Right forelimb (tissue), 1 donor: ENCODE results near the gene HPCAL1.

Source experiments
- DNase-seq: peaks from one replicate; pipeline ENCODE4 v3.0.0-alpha.2; 2018

The HPCAL1 gene

DNA sequence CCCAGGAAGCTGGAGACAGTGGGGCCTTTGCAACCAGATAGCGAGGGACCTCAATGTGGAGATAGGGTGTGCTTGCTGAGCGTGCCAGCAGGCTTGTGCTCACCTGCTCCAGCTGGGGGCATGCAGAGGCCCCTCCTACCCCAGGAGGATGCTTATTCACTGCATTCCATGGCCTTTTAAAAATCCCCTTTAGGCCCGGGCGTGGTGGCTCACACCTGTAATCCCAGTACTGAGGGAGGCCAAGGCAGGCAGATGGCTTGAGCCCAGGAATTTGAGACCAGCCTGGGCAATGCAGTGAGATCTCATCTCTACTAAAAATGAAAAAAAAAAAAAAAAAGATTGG lies 90.9 kb downstream of the HPCAL1 start:
- DNase-seq: no peak

DNA sequence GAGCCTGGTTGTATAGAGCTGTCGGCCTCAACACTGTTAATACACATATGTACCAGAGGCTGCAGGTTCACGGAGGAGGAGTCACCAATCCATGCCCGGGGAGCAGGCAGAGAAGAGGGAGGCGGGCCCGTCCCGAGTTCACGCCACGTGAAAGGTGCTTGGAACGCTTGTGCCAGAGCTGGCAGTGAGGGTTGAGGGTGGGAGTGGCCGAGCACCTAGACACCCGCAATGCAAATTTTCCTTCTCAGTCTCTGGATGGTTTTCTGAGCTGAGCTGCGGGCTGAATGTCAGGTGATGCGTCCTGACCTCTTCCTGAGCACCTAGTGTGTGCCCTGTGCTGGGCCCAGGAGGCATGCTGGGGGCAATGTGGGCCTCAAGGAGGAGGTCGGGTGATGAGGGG lies 93.2 kb downstream of the HPCAL1 start:
- DNase-seq: no peak

DNA sequence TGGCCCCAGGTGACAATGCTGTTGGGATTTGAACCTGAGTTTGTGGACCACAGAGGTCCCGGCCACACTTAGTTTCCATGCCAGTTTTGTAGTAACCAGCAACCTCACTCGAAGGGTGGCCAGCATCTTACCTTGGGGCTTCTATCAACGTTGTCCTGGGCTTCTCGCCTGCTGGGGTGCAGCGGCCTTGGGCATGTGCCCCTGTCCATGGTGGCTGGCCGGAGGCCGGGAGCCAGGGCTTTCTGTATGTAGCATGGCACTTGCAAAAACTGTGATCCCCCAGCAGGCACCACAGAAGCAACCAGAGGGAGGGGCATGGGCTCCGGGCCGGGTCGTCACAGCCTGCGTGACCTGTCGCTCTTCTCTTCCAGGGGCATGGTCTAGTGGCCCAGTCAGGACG lies 93.8 kb downstream of the HPCAL1 start:
- no peak for DNase-seq

DNA sequence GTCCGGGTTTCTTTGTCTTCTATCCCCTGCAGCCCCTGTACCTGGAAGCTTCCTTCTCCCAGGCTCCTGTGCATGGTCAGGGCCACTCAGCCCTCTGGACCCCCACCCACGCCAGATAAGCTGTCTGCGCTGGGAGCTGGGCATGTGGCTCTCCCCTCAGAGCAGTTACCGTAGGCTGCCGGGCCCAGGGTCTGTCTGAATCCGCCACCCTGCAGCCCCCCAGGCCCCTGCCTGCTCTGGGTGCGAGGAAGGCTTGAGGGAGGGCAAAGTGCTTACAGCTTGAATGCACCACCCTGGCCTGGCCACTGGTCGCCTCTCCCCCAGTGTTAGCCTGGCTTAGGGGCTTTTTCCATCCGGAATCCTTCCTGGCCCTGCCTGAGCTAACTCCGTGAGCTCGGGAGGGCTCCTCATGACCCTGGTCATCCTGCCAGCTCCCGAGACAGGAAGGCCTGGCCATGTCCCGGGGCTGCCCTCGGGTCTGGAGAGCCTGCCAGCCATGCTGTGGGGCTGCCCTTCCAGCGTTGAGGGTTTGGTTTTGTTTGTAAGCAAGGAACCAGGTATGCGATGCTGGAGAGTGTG lies 94.7 kb downstream of the HPCAL1 start:
- no peak for DNase-seq

DNA sequence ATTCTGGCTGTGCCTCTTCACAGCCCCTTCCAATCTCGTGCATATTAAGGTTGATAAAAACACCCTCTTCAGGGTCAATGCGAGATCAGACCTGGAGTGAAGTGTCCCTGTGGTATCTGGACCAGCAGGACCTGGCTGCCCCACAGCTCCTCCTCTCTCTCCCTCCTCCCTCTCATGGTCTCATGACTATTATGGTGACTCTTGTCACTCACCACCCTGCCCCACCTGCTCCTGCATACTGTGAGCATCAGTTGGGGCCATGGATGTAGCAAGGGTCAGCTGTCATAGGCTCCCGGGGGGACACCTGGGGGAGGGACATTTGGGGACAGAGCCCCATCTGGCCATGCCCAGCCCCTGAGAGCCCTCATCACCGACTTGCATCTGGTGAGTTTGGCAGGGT lies 95.2 kb downstream of the HPCAL1 start:
- DNase-seq: no peak

DNA sequence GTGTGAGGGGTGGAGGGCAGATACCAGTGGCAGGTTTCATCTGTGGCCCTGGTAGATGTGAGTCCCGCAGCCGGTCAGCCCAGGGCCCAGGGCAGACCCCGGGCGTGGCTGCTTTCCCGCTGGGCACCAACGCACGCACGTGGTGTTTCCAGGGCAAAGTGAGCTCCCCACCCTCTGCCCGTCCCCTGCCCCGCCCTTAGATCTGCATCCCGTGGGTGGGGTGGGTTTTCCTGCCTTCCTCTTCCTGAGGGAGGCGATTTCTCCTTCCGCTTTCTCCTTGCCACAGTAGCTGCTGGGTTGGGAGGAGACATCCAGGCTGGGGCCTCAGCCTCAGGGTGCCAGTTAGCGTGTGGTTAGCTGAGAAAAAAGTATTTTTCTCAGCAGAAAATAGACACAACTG lies 95.8 kb downstream of the HPCAL1 start:
- no peak for DNase-seq

DNA sequence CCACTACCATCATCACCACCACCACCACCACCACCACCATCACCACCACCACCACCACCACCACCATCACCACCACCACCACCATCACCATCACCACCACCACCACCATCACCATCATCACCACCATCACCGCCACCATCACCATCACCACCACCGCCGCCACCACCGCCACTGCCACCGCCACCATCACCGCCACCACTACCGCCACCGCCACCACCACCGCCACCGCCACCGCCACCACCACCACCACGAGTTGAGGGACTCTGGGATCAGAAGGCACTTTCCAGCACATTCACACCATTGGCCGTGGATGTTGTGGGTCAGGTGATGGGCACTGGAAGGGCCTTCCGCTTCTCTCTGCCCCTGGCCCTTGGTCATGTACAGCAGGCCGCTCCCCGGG lies 96.7 kb downstream of the HPCAL1 start:
- no peak for DNase-seq

DNA sequence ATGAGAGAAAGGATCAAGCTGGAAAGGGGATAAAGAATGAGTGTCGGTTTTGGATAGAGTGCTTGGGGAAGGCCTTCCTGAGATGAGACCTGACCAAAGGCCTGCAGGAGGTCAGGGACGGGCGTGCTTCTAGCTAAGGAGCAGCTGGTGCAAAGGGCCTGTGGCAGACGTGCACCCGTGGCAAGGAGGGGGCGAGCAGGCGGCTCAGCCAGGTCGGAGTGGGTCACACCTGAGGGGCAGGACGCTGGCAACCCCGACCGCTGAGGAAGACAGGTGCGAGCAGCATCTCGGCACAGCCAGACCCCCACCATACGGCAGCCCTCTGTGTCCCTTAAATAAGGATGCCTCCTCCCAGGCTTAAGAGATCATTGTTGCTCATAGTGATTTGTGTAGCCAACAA lies 97.3 kb downstream of the HPCAL1 start:
- DNase-seq: no peak

DNA sequence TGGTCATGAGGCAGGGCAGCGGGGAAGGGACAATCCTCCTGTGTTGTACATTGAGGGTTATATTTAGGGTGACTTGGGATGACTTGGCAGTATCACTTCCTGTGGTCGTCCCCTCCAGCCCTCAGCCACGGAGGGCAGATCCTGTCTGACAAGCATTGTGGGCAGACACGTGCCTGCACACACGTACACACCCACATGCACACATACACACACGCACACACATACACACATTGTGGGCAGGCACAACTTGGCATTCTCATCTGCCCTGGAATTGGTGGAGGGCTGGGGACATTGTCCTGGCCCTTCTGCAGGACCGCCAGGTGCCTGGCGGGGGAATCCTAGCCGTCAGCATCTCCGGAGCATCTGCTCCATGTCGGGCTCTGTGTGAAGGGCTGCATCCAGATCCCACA lies 97.9 kb downstream of the HPCAL1 start:
- DNase-seq: no peak

DNA sequence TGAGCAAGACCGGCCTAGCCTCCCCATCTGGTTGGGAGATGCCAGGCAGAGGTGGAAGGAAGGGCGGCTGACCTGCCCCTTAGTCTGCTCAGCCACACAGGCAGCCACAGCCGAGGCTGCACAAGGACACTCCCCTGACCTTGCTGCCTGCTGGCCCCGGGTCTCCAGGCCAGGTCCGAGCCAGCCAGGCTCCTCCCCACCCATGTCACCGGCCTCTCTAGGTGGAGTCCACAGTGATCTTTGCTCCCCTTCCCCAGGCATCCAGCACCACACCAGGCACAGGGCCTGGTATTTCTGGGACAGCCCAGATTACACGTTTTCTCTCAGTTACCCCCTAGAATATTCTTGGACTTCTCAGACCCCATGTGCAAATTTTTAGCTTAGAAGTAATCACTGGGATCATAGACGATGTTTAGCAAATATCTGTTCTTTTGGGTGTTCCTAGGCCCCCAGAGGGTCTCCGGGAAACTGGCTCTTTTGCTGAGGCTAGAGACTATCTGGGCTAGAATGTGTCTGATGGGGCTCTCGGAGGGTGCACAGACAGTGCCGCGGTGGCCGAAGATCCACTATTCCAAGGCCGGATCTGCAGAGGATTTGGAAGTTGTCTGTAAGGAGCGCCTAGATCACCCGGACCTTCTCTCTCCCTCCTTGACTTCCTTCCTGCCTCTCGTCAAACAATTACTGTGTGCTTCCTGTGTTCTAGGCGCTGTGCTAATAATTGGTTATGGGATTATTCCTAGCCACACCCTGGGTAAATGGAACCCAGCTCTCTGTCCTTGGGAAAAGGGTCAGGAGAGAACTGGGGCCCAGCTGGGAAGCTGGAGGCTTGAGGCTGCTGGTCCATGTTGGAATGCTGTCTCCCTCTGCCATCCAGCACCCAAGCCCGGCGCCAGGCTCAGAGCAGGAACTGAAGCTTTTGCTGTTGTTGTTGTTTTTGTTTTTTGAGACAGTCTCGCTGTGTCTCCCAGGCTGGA lies 98.6 kb downstream of the HPCAL1 start:
- no peak for DNase-seq

DNA sequence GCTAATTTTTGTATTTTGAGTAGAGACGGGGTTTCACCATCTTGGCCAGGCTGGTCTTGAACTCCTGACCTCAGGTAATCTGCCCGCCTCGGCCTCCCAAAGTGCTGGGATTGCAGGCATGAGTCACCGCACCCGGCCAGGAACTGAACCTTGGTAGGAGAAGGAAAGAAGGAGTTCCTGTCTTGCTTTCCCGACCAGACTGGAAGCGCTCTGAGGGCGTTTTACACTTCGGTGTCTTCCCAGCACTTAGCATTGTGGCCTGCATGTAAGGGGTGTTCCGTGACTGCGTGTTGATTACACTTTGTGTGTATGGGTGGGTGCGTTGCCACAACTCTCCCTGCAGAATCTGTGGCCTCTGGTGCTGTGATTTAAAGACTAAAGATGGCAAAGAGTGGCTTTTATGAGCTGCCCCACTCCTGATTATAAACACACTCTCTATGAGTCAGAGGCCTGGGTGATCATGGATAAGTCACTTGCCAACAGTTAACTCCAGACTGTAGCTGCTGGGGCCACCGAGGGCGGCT lies 99.4 kb downstream of the HPCAL1 start:
- no peak for DNase-seq

DNA sequence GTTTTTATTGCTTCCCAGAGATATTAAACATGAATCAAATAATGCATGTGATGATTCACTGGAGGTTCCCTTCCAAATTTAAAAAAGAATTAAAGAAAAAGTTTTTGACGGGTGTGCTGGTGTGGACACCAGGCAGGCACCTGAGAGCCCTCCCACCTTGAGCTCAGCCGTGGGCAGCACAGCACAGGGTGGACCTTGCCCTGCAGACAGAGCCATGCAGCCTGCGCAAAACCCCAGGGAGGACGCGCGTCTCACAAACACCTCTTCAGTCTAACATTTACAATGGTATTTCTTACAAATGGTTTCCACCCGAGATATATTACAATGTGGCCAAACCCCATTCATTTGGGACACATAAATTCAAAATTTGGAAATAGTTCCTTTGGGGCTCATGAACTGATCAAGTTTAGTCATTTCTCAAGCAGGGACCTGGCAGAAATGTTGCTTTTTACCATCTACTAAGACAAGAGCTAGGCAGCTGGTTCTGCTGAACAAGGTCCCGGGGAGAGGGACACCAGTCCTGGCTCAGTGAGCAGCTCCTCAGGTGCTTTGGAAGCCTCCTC lies 100.0 kb downstream of the HPCAL1 start:
- no peak for DNase-seq

DNA sequence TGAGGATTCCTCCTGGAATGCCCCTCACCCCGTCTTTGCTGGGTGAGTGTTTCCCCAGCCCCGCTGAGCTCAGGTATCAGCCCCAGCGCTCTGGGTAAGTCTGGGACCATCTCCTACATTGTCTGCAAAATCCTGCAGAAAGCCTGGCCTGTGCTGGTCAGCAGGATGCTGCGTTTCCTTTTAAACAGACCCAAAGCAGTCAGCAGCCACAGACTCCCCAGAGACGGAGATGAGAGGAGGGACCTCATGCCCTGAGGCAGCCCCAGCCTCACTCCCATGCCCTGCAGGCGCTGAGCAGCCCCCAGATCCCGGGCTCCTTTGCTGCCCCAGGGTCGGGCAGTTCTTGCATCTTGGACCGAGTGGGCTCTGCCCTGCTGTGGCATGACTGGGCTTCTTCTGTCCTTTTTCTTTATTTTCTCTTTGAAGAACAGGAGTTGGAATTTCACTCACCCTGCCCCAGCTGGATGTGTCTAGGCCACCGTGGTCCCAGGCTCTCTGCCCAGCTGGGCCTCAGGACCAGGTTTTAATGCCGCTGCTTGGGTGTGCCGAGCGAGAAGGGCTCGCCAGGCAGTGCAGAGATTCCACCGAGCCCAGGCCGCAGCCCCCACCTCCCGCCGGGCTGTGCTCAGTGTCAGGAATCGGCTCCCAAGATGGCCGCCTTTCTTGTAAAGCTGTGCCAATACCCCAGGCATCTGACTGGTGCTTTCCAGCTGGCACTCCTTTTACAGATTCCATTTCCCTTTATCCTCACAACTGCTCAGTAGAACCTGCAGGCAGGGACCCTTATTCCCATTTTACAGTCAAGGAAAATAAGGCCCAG lies 101.8 kb downstream of the HPCAL1 start:
- no peak for DNase-seq

DNA sequence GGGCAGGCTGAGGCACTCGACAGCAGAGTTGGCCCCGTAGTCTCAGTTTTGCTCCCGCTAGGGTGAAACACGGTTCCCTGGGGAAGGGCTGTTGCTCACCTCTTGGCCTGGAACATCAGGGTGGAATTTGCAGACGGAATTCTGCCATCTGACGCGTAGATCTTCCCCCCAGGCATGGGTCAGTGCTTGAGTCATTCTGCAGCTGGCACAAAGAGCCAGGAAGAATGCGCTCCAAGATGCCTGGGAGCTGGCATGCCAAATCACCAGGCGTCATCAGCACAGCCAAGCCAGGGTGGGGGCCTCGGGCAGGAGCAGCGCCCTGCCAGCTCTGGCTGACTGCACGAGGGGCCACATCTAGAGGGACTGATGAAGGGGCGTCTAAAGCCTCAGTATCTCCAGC lies 102.7 kb downstream of the HPCAL1 start:
- DNase-seq: peak; percentile 74

DNA sequence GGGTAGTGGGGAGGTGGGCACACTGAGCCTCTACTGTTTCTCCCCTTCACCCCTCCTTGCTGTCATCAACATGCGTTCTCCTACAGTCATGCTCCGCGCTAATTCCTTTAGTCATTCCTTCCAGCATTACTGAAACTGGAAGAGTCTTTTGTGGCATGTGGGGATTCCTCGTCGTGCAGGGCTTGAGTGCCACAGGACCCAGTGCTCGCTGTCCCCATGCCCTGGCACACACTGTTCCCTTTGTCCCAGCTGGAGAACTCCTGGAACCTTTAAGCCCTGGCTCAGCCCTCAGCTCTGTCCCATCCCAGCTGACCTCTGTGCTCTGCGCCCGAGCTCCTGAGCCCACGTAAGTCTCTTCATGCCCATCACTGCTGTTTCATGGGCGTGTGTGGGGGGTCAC lies 103.3 kb downstream of the HPCAL1 start:
- no peak for DNase-seq

DNA sequence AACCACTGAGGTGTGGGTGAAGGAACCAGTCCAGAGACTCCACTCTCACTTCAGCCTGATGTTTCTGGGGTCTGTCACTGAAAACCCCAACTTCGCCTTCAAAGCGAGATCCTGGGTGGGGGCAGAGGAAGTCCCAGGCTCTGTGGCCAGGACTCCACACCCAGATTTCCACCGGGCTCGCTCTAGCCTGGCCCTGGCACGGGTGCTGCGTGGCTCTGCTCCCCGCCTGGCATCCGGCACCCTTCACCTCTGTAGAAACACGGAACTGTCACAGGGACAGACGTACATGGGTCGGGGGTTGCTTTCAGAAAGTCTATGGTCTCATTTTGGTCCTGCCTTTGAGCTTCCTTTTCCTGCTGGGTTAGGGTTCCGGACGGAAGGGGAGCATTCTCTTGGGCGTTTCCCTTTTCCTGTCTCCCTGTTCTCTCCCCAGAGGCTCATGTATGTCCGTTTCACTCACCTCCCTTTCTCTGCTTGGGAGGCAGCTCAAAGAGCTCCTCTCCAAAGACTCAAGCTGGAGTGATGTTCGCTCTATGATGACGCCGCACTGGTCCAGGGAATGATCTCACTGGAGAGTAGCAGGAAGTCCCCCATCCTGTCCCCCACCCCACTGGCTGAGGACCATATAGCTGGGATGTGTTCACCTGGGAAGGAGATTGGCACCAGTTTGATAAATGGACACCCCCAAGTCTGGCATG lies 103.9 kb downstream of the HPCAL1 start:
- no peak for DNase-seq

DNA sequence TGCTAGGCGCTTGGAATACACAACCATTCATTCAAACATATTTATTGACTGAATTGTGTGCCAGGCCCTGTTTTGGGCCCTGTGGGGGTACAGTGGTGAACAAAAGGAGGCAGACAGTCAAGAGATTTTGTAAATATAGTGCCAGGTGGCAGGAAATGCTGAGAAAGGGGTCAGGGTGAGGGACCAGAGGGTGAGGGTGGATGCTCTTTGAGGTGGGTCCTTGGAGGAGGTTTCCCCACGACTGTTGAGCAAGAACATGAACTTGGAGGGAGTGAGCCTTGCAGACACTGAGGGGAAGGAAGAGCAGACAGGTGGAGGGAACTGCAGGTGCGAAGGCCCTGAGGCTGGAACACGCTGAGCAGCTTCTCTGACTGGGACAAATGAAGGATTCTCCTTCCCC lies 104.7 kb downstream of the HPCAL1 start:
- no peak for DNase-seq

DNA sequence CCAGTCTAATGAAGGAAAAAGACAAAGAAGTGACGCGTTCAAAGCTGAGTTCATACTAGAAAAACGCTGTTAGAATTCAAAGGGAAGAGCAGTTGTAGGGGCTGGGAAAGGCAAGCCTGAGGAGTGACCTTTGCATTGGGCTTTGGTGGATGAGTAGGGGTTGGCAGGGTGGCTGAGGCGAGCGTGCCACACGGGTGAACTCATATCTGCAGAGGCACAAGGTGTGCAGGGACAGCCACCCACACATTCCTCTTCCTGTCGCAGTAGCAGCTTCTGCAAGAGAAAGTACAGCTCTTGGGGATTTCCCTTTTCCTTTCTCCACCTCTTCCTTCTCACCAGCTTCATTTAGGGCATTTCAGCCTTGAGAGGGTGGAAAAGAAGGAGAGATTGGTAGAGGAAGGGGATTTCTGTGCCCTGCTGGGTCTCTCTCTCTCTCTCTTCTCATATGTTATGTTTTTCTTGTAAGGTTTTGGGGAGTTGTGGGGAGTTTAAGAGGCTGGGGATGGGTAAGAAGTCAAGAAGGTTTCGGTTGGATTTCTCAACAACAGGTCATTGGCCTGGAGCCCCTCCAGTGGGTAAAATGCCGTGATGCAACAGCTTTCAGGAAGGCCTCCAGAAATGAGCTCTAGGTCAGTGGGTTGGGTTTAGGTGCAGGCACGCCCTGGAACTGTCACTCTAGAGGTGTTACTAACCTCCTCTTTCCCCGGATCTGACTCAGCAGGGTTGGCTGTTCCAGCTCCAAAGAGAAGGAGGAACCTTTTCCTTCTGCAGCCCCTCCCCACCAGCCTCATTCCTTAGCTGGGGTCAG lies 105.3 kb downstream of the HPCAL1 start:
- no peak for DNase-seq

DNA sequence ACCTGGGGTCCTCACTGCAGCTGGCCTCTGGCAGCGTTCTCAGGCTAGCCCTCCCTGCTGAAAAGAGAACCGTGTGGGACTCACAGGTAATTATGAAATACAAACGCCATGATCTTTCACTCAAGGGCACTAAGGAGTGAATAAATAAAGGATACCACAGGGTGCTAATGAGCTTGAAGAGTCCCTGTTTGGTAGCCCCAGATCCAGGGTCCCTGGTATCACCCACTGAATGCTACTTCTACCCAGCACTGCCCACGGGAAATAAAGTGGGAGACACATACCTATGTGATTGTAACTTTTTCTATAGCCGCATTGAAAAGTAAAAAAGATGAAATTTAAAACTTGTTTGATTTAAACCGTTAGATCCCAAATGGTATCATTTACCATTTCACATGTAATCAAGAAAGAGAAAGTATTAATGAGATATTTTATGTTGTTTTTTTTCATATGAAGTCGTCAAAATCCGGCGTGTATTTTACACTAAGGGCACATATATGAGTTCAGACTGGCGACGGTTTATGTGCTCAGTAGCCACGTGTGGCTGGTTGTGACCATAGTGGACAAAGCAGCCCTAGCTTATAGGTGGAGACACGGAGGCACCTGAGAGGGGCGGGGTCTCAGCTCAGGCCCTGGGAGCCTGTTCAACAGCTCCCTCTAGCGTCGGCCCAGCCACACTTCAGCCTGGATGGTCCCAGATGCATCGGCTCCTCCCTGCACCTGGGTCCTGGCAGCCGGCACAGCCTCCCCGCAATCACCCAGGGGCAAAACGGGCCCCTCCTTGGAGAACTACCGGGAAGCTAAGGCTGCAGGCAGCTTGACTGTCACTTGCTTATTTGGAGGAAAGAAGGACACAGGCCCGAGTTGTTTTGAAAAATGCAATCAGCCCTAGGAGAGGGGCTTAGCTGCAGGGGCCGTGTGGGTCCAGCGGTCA lies 106.2 kb downstream of the HPCAL1 start:
- DNase-seq: peak; percentile 78
